Measurements from ENCODE around the gene OR10T2.
"Not testable (repeated sequence)": the region's sequence is repeated elsewhere in the genome, so short reads cannot be mapped to it uniquely, and the experiment has no call there.

DNA sequence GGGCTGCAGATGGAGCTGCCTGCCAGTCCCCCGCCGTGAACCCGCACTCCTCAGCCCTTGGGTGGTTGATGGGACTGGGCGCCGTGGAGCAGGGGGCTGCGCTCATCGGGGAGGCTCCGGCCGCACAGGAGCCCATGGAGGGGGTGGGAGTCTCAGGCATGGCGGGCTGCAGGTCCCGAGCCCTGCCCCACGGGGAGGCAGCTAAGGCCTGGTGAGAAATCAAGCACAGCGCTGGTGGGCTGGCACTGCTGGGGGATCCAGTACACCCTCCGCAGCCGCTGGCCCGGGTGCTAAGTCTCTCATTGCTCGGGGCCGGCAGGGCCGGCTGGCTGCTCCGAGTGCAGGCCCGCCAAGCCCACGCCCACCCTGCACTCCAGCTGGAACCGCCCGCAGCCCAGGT is 50.3 kb downstream of the OR10T2 start:
- not testable (repeated sequence) for TF ChIP-seq EZH2 (IDR thresholded peaks at IDR 0.05; ENCODE audit: borderline replicate concordance, low read depth, low read length, severe bottlenecking); POLR2A (IDR thresholded peaks at IDR 0.05; ENCODE audit: low read depth, low read length); POLR2AphosphoS5 (IDR thresholded peaks at IDR 0.05; ENCODE audit: insufficient read depth, low read depth, low read length); MYC (IDR thresholded peaks at IDR 0.05; ENCODE audit: low read depth, low read length); FOS (IDR thresholded peaks at IDR 0.05; ENCODE audit: borderline replicate concordance, insufficient read depth, low read length); GATA2 (IDR thresholded peaks at IDR 0.05; ENCODE audit: insufficient read depth, insufficient read length, low read depth, low read length)
- TF ChIP-seq, protein P1, sequence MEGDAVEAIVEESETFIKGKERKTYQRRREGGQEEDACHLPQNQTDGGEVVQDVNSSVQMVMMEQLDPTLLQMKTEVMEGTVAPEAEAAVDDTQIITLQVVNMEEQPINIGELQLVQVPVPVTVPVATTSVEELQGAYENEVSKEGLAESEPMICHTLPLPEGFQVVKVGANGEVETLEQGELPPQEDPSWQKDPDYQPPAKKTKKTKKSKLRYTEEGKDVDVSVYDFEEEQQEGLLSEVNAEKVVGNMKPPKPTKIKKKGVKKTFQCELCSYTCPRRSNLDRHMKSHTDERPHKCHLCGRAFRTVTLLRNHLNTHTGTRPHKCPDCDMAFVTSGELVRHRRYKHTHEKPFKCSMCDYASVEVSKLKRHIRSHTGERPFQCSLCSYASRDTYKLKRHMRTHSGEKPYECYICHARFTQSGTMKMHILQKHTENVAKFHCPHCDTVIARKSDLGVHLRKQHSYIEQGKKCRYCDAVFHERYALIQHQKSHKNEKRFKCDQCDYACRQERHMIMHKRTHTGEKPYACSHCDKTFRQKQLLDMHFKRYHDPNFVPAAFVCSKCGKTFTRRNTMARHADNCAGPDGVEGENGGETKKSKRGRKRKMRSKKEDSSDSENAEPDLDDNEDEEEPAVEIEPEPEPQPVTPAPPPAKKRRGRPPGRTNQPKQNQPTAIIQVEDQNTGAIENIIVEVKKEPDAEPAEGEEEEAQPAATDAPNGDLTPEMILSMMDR (IDR thresholded peaks at IDR 0.05; ENCODE audit: extremely low read depth in 1 of 2, insufficient read depth in 1 of 2, low read depth in 1 of 2, low read length in 2 of 2), result not testable (repeated sequence)
- TF ChIP-seq, protein P2, sequence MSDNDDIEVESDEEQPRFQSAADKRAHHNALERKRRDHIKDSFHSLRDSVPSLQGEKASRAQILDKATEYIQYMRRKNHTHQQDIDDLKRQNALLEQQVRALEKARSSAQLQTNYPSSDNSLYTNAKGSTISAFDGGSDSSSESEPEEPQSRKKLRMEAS (IDR thresholded peaks at IDR 0.05; ENCODE audit: insufficient read depth, insufficient read length), result not testable (repeated sequence)
